Fibroblast of lung (primary cell): Measurements from ENCODE around the gene NOL4L. TPM values are rescaled to one million over a fixed set of nuclear protein-coding genes. Genes with fewer than 3 reads are reported as not detected.

Experiments used
- DNase-seq, 2 donors: peaks; one replicate each; pipeline versions ENCODE4 v3.0.0 to v3.0.0-alpha.2; 2010; ENCODE audit warnings: low read depth in 2 of 2
- H2AFZ ChIP-seq: 2 replicates; pipeline ENCODE4 v1.5.1; 2012; ENCODE audit warnings: low read length, control low read depth, inconsistent platforms
- H3K27ac ChIP-seq: 2 replicates; pipeline ENCODE4 v1.5.1; 2011; ENCODE audit warnings: low read length, control low read depth; ENCODE audit not compliant: insufficient read depth
- H3K27me3 ChIP-seq: 2 replicates; pipeline ENCODE4 v1.5.1; 2011; ENCODE audit warnings: mild to moderate bottlenecking, low read length; ENCODE audit not compliant: control insufficient read depth, insufficient read depth
- H3K36me3 ChIP-seq: 2 replicates; pipeline ENCODE4 v1.5.1; 2011; ENCODE audit warnings: low read length; ENCODE audit not compliant: control insufficient read depth, insufficient read depth
- H3K4me1 ChIP-seq: 2 replicates; pipeline ENCODE4 v1.5.1; 2011; ENCODE audit warnings: low read length; ENCODE audit not compliant: control insufficient read depth, insufficient read depth; ENCODE audit errors: extremely low read depth
- H3K4me2 ChIP-seq: 2 replicates; pipeline ENCODE4 v1.5.1; 2011; ENCODE audit warnings: low read length, control low read depth; ENCODE audit not compliant: insufficient read depth; ENCODE audit errors: extremely low read depth
- H3K4me3 ChIP-seq, 4 experiments: fragments of 200-600 bp in 1 of 4; sonication (generic) in 1 of 4; replicated peaks in 1 of 4; 2 replicates each; pipeline ENCODE4 v1.5.1; 2011 to 2016; ENCODE audit warnings: low read length in 4 of 4, low read depth in 3 of 4, mild to moderate bottlenecking in 3 of 4, control low read depth in 2 of 4, inconsistent platforms in 1 of 4, mixed read lengths in 1 of 4; ENCODE audit not compliant: insufficient read depth in 1 of 4; ENCODE audit errors: control extremely low read depth in 1 of 4
- H3K79me2 ChIP-seq: 2 replicates; pipeline ENCODE4 v1.5.1; 2012; ENCODE audit warnings: mild to moderate bottlenecking, low read length, inconsistent platforms; ENCODE audit not compliant: control insufficient read depth, insufficient read depth
- H3K9ac ChIP-seq: 2 replicates; pipeline ENCODE4 v1.5.1; 2011; ENCODE audit warnings: mild to moderate bottlenecking, low read length, control low read depth; ENCODE audit not compliant: insufficient read depth
- H3K9me3 ChIP-seq: 2 replicates; pipeline ENCODE4 v1.5.1; 2012; ENCODE audit warnings: low read depth, low read length; ENCODE audit not compliant: control insufficient read depth, insufficient read depth
- H4K20me1 ChIP-seq: 2 replicates; pipeline ENCODE4 v1.5.1; 2011; ENCODE audit warnings: low read length; ENCODE audit not compliant: control insufficient read depth, insufficient read depth; ENCODE audit errors: extremely low read depth
- CTCF ChIP-seq, 2 donors: IDR thresholded peaks in 1 of 2; conservative IDR thresholded peaks in 1 of 2; 1 replicate in 1 of 2; 2 replicates in 1 of 2; pipeline ENCODE4 v1.5.1; 2011 to 2012; ENCODE audit warnings: low read length in 2 of 2, control low read depth in 1 of 2, inconsistent platforms in 1 of 2, low read depth in 1 of 2, mild to moderate bottlenecking in 1 of 2
- EZH2 ChIP-seq: IDR thresholded peaks from 2 replicates; pipeline ENCODE4 v1.5.1; 2012; ENCODE audit warnings: low read length, control low read depth, mild to moderate bottlenecking; ENCODE audit errors: missing control alignments
- polyA plus RNA-seq, 2 donors: library from polyadenylated mRNA; depleted of rRNA in 1 of 2; stranded (reverse) in 1 of 2; unstranded in 1 of 2; fragments of >200 nt; gene quantifications; 2 replicates each; pipeline ENCODE4 v1.2.1, GENCODE V29; 2011 to 2012; ENCODE audit warnings: missing spikeins in 1 of 2
- total RNA-seq: library from RNA; depleted of rRNA; stranded (reverse); fragments of >200 nt; gene quantifications from 2 replicates; pipeline ENCODE4 v1.2.1, GENCODE V29; 2014

The NOL4L gene
- total and polyA plus RNA-seq, 2 donors (not counting 1 experiment from before 2014, with no cell fraction given), result 3.2 to 4.0 TPM

- TF ChIP-seq CTCF (conservative IDR thresholded peaks at IDR 0.05 in 1 of 2, IDR thresholded peaks at IDR 0.05 in 1 of 2; ENCODE audit: low read depth in 1 of 2, low read length in 2 of 2), result no peak
- TF ChIP-seq EZH2, result no peak
- peaks cover 11% of the 10 kb centered on the region for H3K79me2 ChIP-seq
- H3K4me3 ChIP-seq, result no peak overlapping the region
- no peak overlapping the region for H3K9ac ChIP-seq
- no peaks in the 10 kb centered on the region for H3K9me3 ChIP-seq
- peaks cover 2% of the 10 kb centered on the region for H4K20me1 ChIP-seq
- H3K4me1 ChIP-seq, result no peaks in the 10 kb centered on the region
- H3K27ac ChIP-seq, result no peak overlapping the region
- no peak overlapping the region for H2AFZ ChIP-seq
- no peak overlapping the region for H3K4me2 ChIP-seq
- H3K36me3 ChIP-seq, result peaks cover 23% of the 10 kb centered on the region
- DNase-seq, result no peak
- no peaks in the 10 kb centered on the region for H3K27me3 ChIP-seq
Observed at GRCh38 chr20:32429343-32429742, 155.8 kb downstream of the NOL4L start.

GRCh38 chr20:32427996-32428395 is 157.1 kb downstream of the NOL4L start:
- H3K4me3 ChIP-seq, result no peak overlapping the region
- H3K4me1 ChIP-seq, result no peaks in the 10 kb centered on the region
- H3K27me3 ChIP-seq, result no peaks in the 10 kb centered on the region
- no peak for TF ChIP-seq EZH2
- TF ChIP-seq CTCF (conservative IDR thresholded peaks at IDR 0.05 in 1 of 2, IDR thresholded peaks at IDR 0.05 in 1 of 2; ENCODE audit: low read depth in 1 of 2, low read length in 2 of 2), result no peak
- peaks cover 14% of the 10 kb centered on the region for H3K36me3 ChIP-seq
- peaks cover 2% of the 10 kb centered on the region for H4K20me1 ChIP-seq
- no peak overlapping the region for H3K4me2 ChIP-seq
- no peak overlapping the region for H3K9ac ChIP-seq
- H3K27ac ChIP-seq, result no peak overlapping the region
- H3K79me2 ChIP-seq, result peaks cover 13% of the 10 kb centered on the region
- no peak for DNase-seq
- H3K9me3 ChIP-seq, result no peaks in the 10 kb centered on the region
- H2AFZ ChIP-seq, result no peak overlapping the region

GRCh38 chr20:32421290-32421689 is 163.8 kb downstream of the NOL4L start:
- Histone ChIP-seq H3K27ac (no peak overlapping the region), H3K9ac (no peak overlapping the region), H2AFZ (no peak overlapping the region), H3K27me3 (no peaks in the 10 kb centered on the region), H3K79me2 (peaks cover 30% of the 10 kb centered on the region), H3K9me3 (no peaks in the 10 kb centered on the region), H4K20me1 (peaks cover 2% of the 10 kb centered on the region), H3K4me2 (no peak overlapping the region), H3K4me3 (no peak overlapping the region), H3K36me3 (no peaks in the 10 kb centered on the region), H3K4me1 (no peaks in the 10 kb centered on the region)
- TF ChIP-seq EZH2, result no peak
- TF ChIP-seq CTCF (conservative IDR thresholded peaks at IDR 0.05 in 1 of 2, IDR thresholded peaks at IDR 0.05 in 1 of 2; ENCODE audit: low read depth in 1 of 2, low read length in 2 of 2), result no peak
- DNase-seq, result no peak
